HepG2 (cell line): Measurements from ENCODE around the gene SSTR5. TPM values are rescaled to one million over a fixed set of nuclear protein-coding genes. Genes with fewer than 3 reads are reported as not detected.

Experiments
- FOSL2 ChIP-seq: sonication (generic); formaldehyde crosslinking; IDR thresholded peaks from 2 replicates; pipeline ENCODE4 v1.4.0; 2020; ENCODE audit warnings: missing genetic modification reagents
- HOXA3 ChIP-seq: sonication (generic); formaldehyde crosslinking; IDR thresholded peaks from 2 replicates; pipeline ENCODE4 v1.5.0; 2020; ENCODE audit warnings: missing genetic modification reagents
- MTF1 ChIP-seq: sonication (generic); formaldehyde crosslinking; IDR thresholded peaks from 2 replicates; pipeline ENCODE4 v1.5.0; 2020; ENCODE audit warnings: missing genetic modification reagents
- NBN ChIP-seq: fragments of 450-650 bp; conservative IDR thresholded peaks from 2 replicates; pipeline ENCODE4 v1.6.1; 2017
- NFE2 ChIP-seq: sonication (generic); formaldehyde crosslinking; IDR thresholded peaks from 2 replicates; pipeline ENCODE4 v1.4.0; 2020; ENCODE audit warnings: missing genetic modification reagents
- ZEB1 ChIP-seq: IDR thresholded peaks from 2 replicates; pipeline ENCODE4 v1.6.1; 2012; ENCODE audit warnings: mild to moderate bottlenecking, low read depth, inconsistent platforms; ENCODE audit not compliant: insufficient replicate concordance
- ZFP36L1 ChIP-seq: sonication (generic); formaldehyde crosslinking; IDR thresholded peaks from 2 replicates; pipeline ENCODE4 v1.8.0; 2022; ENCODE audit warnings: mild to moderate bottlenecking, missing genetic modification reagents, moderate library complexity
- ZFP37 ChIP-seq: sonication (generic); formaldehyde crosslinking; IDR thresholded peaks from 2 replicates; pipeline ENCODE4 v1.4.0; 2020; ENCODE audit warnings: missing genetic modification reagents, borderline replicate concordance
- ZNF253 ChIP-seq: sonication (generic); formaldehyde crosslinking; IDR thresholded peaks from 2 replicates; pipeline ENCODE4 v1.8.0; 2022; ENCODE audit warnings: mild to moderate bottlenecking, missing genetic modification reagents, borderline replicate concordance
- ZNF670 ChIP-seq: sonication (generic); formaldehyde crosslinking; IDR thresholded peaks from 2 replicates; pipeline ENCODE4 v1.8.0; 2022; ENCODE audit warnings: mild to moderate bottlenecking, missing genetic modification reagents, borderline replicate concordance
- ZNF709 ChIP-seq: sonication (generic); formaldehyde crosslinking; IDR thresholded peaks from 2 replicates; pipeline ENCODE4 v1.5.0; 2020; ENCODE audit warnings: mild to moderate bottlenecking, missing genetic modification reagents
- polyA plus RNA-seq, 8 experiments: library from polyadenylated mRNA; depleted of rRNA in 3 of 8; stranded (reverse) in 7 of 8; unstranded in 1 of 8; fragments of >200 nt; fragmentation: Illumina TruSeq in 4 of 8; extraction: Trizol in 4 of 8; gene quantifications; 2 replicates each; pipeline versions ENCODE4 v1.2.1 to v1.2.3, GENCODE V29; 2011 to 2016; ENCODE audit warnings: low read depth in 4 of 8, missing spikeins in 1 of 8, mixed read lengths in 1 of 8; ENCODE audit not compliant: insufficient read depth in 1 of 8
- total RNA-seq, 5 experiments: library from RNA; depleted of rRNA; stranded (reverse); fragments of >200 nt; fragmentation: Illumina TruSeq; extraction: Trizol; gene quantifications; 2 replicates each; pipeline ENCODE4 v1.2.3, GENCODE V29; 2016; ENCODE audit warnings: low read depth in 1 of 5
- TF ChIP-seq, protein P1 (sequence below): sonication (generic); formaldehyde crosslinking; IDR thresholded peaks from 2 replicates; pipeline ENCODE4 v1.4.0; 2020; ENCODE audit warnings: mild to moderate bottlenecking, missing genetic modification reagents
- TF ChIP-seq, protein P2 (sequence below): sonication (generic); formaldehyde crosslinking; IDR thresholded peaks from 2 replicates; pipeline ENCODE4 v1.5.1; 2020; ENCODE audit warnings: mild to moderate bottlenecking, missing genetic modification reagents, moderate library complexity
- TF ChIP-seq, protein P3 (sequence below): IDR thresholded peaks from 2 replicates; pipeline ENCODE4 v1.6.1; 2016; ENCODE audit warnings: control low read depth
- TF ChIP-seq, protein P4 (sequence below): sonication (generic); formaldehyde crosslinking; IDR thresholded peaks from 2 replicates; pipeline ENCODE4 v1.8.1; 2023; ENCODE audit warnings: mild to moderate bottlenecking, missing genetic modification reagents
- TF ChIP-seq, protein P5 (sequence below): sonication (generic); formaldehyde crosslinking; IDR thresholded peaks from 2 replicates; pipeline ENCODE4 v1.9.0; 2022; ENCODE audit warnings: missing genetic modification reagents, mild to moderate bottlenecking, borderline replicate concordance
- TF ChIP-seq, protein P6 (sequence below): sonication (generic); formaldehyde crosslinking; IDR thresholded peaks from 2 replicates; pipeline ENCODE4 v1.5.0; 2020; ENCODE audit warnings: missing genetic modification reagents

Gene SSTR5
- total and polyA plus RNA-seq, 2 of the 13 experiments (the other 11 are each of a cell fraction or from before 2014, with no cell fraction given), result 0.20 to 0.49 TPM

DNA sequence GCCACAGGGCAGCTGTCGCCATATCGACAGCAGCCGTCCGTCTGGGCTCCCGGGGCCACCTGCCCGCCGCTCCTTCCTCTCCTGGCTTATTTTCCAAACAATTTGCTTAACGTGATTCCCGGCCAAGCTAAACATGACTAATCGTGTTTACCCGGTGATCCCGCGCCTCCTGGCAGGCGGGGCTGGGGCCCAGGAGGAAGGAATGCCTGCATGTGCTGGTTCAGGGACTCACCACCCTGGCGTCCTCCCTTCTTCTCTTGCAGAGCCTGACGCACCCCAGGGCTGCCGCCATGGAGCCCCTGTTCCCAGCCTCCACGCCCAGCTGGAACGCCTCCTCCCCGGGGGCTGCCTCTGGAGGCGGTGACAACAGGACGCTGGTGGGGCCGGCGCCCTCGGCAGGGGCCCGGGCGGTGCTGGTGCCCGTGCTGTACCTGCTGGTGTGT is 6.1 kb downstream of the SSTR5 start (continued):
- TF ChIP-seq ZNF253 (CRISPR knock-in tag) (peak; percentile 74; the same call in 1 of the 2 replicates), ZNF709 (CRISPR knock-in tag) (no peak), ZFP37 (peak; percentile 93), MTF1 (CRISPR knock-in tag) (no peak), NBN (no peak), FOSL2 (CRISPR knock-in tag) (peak; percentile 99), ZNF670 (CRISPR knock-in tag) (peak; percentile 78; the same call in 1 of the 2 replicates), HOXA3 (peak; percentile 79; the same call in 1 of the 2 replicates), ZEB1 (no peak), NFE2 (CRISPR knock-in tag) (no peak), ZFP36L1 (CRISPR knock-in tag) (0 out of 2 replicates have a peak, but pooled peaks have one; percentile 72)
- TF ChIP-seq, protein P1, sequence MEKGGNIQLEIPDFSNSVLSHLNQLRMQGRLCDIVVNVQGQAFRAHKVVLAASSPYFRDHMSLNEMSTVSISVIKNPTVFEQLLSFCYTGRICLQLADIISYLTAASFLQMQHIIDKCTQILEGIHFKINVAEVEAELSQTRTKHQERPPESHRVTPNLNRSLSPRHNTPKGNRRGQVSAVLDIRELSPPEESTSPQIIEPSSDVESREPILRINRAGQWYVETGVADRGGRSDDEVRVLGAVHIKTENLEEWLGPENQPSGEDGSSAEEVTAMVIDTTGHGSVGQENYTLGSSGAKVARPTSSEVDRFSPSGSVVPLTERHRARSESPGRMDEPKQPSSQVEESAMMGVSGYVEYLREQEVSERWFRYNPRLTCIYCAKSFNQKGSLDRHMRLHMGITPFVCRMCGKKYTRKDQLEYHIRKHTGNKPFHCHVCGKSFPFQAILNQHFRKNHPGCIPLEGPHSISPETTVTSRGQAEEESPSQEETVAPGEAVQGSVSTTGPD (CRISPR knock-in tag), result 0 out of 2 replicates have a peak, but pooled peaks have one; percentile 58
- TF ChIP-seq, protein P2, sequence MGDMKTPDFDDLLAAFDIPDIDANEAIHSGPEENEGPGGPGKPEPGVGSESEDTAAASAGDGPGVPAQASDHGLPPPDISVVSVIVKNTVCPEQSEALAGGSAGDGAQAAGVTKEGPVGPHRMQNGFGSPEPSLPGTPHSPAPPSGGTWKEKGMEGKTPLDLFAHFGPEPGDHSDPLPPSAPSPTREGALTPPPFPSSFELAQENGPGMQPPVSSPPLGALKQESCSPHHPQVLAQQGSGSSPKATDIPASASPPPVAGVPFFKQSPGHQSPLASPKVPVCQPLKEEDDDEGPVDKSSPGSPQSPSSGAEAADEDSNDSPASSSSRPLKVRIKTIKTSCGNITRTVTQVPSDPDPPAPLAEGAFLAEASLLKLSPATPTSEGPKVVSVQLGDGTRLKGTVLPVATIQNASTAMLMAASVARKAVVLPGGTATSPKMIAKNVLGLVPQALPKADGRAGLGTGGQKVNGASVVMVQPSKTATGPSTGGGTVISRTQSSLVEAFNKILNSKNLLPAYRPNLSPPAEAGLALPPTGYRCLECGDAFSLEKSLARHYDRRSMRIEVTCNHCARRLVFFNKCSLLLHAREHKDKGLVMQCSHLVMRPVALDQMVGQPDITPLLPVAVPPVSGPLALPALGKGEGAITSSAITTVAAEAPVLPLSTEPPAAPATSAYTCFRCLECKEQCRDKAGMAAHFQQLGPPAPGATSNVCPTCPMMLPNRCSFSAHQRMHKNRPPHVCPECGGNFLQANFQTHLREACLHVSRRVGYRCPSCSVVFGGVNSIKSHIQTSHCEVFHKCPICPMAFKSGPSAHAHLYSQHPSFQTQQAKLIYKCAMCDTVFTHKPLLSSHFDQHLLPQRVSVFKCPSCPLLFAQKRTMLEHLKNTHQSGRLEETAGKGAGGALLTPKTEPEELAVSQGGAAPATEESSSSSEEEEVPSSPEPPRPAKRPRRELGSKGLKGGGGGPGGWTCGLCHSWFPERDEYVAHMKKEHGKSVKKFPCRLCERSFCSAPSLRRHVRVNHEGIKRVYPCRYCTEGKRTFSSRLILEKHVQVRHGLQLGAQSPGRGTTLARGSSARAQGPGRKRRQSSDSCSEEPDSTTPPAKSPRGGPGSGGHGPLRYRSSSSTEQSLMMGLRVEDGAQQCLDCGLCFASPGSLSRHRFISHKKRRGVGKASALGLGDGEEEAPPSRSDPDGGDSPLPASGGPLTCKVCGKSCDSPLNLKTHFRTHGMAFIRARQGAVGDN (CRISPR knock-in tag), result peak; percentile 98
- TF ChIP-seq, protein P3, sequence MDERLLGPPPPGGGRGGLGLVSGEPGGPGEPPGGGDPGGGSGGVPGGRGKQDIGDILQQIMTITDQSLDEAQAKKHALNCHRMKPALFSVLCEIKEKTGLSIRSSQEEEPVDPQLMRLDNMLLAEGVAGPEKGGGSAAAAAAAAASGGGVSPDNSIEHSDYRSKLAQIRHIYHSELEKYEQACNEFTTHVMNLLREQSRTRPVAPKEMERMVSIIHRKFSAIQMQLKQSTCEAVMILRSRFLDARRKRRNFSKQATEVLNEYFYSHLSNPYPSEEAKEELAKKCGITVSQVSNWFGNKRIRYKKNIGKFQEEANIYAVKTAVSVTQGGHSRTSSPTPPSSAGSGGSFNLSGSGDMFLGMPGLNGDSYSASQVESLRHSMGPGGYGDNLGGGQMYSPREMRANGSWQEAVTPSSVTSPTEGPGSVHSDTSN (CRISPR knock-in tag), result no peak
- TF ChIP-seq, protein P4, sequence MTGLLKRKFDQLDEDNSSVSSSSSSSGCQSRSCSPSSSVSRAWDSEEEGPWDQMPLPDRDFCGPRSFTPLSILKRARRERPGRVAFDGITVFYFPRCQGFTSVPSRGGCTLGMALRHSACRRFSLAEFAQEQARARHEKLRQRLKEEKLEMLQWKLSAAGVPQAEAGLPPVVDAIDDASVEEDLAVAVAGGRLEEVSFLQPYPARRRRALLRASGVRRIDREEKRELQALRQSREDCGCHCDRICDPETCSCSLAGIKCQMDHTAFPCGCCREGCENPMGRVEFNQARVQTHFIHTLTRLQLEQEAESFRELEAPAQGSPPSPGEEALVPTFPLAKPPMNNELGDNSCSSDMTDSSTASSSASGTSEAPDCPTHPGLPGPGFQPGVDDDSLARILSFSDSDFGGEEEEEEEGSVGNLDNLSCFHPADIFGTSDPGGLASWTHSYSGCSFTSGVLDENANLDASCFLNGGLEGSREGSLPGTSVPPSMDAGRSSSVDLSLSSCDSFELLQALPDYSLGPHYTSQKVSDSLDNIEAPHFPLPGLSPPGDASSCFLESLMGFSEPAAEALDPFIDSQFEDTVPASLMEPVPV (CRISPR knock-in tag), result peak; percentile 88
- TF ChIP-seq, protein P5, sequence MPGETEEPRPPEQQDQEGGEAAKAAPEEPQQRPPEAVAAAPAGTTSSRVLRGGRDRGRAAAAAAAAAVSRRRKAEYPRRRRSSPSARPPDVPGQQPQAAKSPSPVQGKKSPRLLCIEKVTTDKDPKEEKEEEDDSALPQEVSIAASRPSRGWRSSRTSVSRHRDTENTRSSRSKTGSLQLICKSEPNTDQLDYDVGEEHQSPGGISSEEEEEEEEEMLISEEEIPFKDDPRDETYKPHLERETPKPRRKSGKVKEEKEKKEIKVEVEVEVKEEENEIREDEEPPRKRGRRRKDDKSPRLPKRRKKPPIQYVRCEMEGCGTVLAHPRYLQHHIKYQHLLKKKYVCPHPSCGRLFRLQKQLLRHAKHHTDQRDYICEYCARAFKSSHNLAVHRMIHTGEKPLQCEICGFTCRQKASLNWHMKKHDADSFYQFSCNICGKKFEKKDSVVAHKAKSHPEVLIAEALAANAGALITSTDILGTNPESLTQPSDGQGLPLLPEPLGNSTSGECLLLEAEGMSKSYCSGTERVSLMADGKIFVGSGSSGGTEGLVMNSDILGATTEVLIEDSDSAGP, result peak; percentile 87
- TF ChIP-seq, protein P6, sequence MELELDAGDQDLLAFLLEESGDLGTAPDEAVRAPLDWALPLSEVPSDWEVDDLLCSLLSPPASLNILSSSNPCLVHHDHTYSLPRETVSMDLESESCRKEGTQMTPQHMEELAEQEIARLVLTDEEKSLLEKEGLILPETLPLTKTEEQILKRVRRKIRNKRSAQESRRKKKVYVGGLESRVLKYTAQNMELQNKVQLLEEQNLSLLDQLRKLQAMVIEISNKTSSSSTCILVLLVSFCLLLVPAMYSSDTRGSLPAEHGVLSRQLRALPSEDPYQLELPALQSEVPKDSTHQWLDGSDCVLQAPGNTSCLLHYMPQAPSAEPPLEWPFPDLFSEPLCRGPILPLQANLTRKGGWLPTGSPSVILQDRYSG (CRISPR knock-in tag), result peak; percentile 60; the same call in 1 of the 2 replicates
